ENCODE results near the gene KCTD13.
"Not testable (repeated sequence)": the region's sequence is repeated elsewhere in the genome, so short reads cannot be mapped to it uniquely, and the experiment has no call there.

KCTD13 gene

GRCh38 chr16:29943846-29944799 is 18.1 kb upstream of the KCTD13 start:
- DNase-seq (ENCODE audit: low read depth): peak; percentile 100

GRCh38 chr16:29940656-29941055 is 14.6 kb upstream of the KCTD13 start:
- DNase-seq (ENCODE audit: low read depth): no peak

- not testable (repeated sequence) for DNase-seq (ENCODE audit: low read depth)
These were observed 5.7 kb upstream of the KCTD13 start for GRCh38 chr16:29931750-29932149.

GRCh38 chr16:29927070-29927905 is 1.3 kb upstream of the KCTD13 start:
- DNase-seq (ENCODE audit: low read depth): peak; percentile 70

- DNase-seq (ENCODE audit: low read depth): no peak
These were observed 656 bp upstream of the KCTD13 start for GRCh38 chr16:29926711-29927052.

- DNase-seq (ENCODE audit: low read depth): no peak
These were observed 795 bp downstream of the KCTD13 start for GRCh38 chr16:29925105-29925756.

- DNase-seq (ENCODE audit: low read depth): no peak
These were observed 3.0 kb downstream of the KCTD13 start for GRCh38 chr16:29922986-29923501.

GRCh38 chr16:29922326-29922725 is 3.7 kb downstream of the KCTD13 start:
- no peak for DNase-seq (ENCODE audit: low read depth)

- no peak for DNase-seq (ENCODE audit: low read depth)
These were observed 5.0 kb downstream of the KCTD13 start for GRCh38 chr16:29921034-29921385.

- DNase-seq (ENCODE audit: low read depth): no peak
These were observed 5.6 kb downstream of the KCTD13 start for GRCh38 chr16:29920288-29921033.

GRCh38 chr16:29916979-29917378 is 9.0 kb downstream of the KCTD13 start:
- no peak for DNase-seq (ENCODE audit: low read depth)

GRCh38 chr16:29915590-29916247 is 10.3 kb downstream of the KCTD13 start:
- peak; percentile 69 for DNase-seq (ENCODE audit: low read depth)

- DNase-seq (ENCODE audit: low read depth): no peak
These were observed 12.5 kb downstream of the KCTD13 start for GRCh38 chr16:29913514-29913913.

- no peak for DNase-seq (ENCODE audit: low read depth)
These were observed 13.9 kb downstream of the KCTD13 start for GRCh38 chr16:29912087-29912486.

- DNase-seq (ENCODE audit: low read depth): no peak
These were observed 14.4 kb downstream of the KCTD13 start for GRCh38 chr16:29911676-29912010.

- DNase-seq (ENCODE audit: low read depth): no peak
These were observed 15.0 kb downstream of the KCTD13 start for GRCh38 chr16:29910819-29911675.

- not testable (repeated sequence) for DNase-seq (ENCODE audit: low read depth)
These were observed 16.2 kb downstream of the KCTD13 start for GRCh38 chr16:29909851-29910250.

- DNase-seq (ENCODE audit: low read depth): peak; percentile 85
These were observed 16.6 kb downstream of the KCTD13 start for GRCh38 chr16:29909391-29909790.

- no peak for DNase-seq (ENCODE audit: low read depth)
These were observed 17.3 kb downstream of the KCTD13 start for GRCh38 chr16:29908719-29909220.

- no peak for DNase-seq (ENCODE audit: low read depth)
These were observed 18.1 kb downstream of the KCTD13 start for GRCh38 chr16:29907973-29908372.

Data from amniotic epithelial cell (primary cell).